Fibroblast of lung (primary cell): ENCODE measurements around the gene DLK2.
"Not testable (repeated sequence)": the region's sequence is repeated elsewhere in the genome, so short reads cannot be mapped to it uniquely, and the experiment has no call there.

Experiments
- EZH2 ChIP-seq: IDR thresholded peaks from 2 replicates; pipeline ENCODE4 v1.5.1; 2012; ENCODE audit warnings: low read length, control low read depth, mild to moderate bottlenecking; ENCODE audit errors: missing control alignments
- TF ChIP-seq, protein P1 (sequence below), 2 donors: IDR thresholded peaks in 1 of 2; conservative IDR thresholded peaks in 1 of 2; 1 replicate in 1 of 2; 2 replicates in 1 of 2; pipeline ENCODE4 v1.5.1; 2011 to 2012; ENCODE audit warnings: low read length in 2 of 2, control low read depth in 1 of 2, inconsistent platforms in 1 of 2, low read depth in 1 of 2, mild to moderate bottlenecking in 1 of 2

DNA sequence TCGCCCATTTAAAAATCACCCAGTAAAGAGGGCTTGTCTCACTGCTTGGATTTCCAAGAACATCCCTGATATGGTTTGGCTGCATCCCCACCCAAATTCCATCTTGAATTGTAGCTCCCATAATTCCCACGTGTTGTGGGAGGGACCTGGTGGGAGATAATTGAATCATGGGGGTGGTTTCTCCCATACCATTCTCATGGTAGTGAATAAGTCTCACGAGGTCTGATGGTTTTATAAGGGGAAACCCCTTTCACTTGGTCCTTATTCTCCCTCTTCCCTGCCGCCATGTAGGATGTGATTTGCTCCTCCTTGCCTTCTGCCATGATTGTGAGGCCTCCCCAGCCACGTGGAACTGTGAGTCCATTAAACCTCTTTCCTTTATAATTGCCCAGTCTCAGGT lies 11.9 kb upstream of the DLK2 start:
- TF ChIP-seq, protein P1, sequence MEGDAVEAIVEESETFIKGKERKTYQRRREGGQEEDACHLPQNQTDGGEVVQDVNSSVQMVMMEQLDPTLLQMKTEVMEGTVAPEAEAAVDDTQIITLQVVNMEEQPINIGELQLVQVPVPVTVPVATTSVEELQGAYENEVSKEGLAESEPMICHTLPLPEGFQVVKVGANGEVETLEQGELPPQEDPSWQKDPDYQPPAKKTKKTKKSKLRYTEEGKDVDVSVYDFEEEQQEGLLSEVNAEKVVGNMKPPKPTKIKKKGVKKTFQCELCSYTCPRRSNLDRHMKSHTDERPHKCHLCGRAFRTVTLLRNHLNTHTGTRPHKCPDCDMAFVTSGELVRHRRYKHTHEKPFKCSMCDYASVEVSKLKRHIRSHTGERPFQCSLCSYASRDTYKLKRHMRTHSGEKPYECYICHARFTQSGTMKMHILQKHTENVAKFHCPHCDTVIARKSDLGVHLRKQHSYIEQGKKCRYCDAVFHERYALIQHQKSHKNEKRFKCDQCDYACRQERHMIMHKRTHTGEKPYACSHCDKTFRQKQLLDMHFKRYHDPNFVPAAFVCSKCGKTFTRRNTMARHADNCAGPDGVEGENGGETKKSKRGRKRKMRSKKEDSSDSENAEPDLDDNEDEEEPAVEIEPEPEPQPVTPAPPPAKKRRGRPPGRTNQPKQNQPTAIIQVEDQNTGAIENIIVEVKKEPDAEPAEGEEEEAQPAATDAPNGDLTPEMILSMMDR (conservative IDR thresholded peaks at IDR 0.05 in 1 of 2, IDR thresholded peaks at IDR 0.05 in 1 of 2; ENCODE audit: low read depth in 1 of 2, low read length in 2 of 2) = not testable (repeated sequence)
- TF ChIP-seq EZH2 = not testable (repeated sequence)
